Suprapubic skin (tissue), 4 donors: ENCODE measurements around the gene C10orf95. TPM values are rescaled to one million over a fixed set of nuclear protein-coding genes. Genes with fewer than 3 reads are reported as not detected.

Source experiments
- DNase-seq, 2 donors: peaks; one replicate each; pipeline ENCODE4 v3.0.0-alpha.2; 2019; ENCODE audit warnings: low spot score in 2 of 2
- H3K27ac ChIP-seq: fragments of 200-600 bp; sonication (generic); one replicate; pipeline ENCODE4 v1.5.1; 2019
- H3K27me3 ChIP-seq: fragments of 200-600 bp; sonication (generic); one replicate; pipeline ENCODE4 v1.5.1; 2019
- H3K36me3 ChIP-seq: fragments of 200-600 bp; sonication (generic); one replicate; pipeline ENCODE4 v1.5.1; 2019
- H3K4me1 ChIP-seq: fragments of 200-600 bp; sonication (generic); one replicate; pipeline ENCODE4 v1.5.1; 2019
- H3K4me3 ChIP-seq: fragments of 200-600 bp; sonication (generic); one replicate; pipeline ENCODE4 v1.5.1; 2019; ENCODE audit warnings: mild to moderate bottlenecking
- H3K9me3 ChIP-seq: fragments of 200-600 bp; sonication (generic); one replicate; pipeline ENCODE4 v1.5.1; 2019
- CTCF ChIP-seq, 2 donors: fragments of 200-600 bp in 1 of 2; fragments of 450-650 bp in 1 of 2; sonication (generic) in 1 of 2; IDR thresholded peaks; one replicate each; pipeline ENCODE4 v1.5.1; 2016 to 2019; ENCODE audit warnings: antibody characterized with exemption in 2 of 2, mild to moderate bottlenecking in 1 of 2, moderate library complexity in 1 of 2
- EP300 ChIP-seq: sonication (generic); formaldehyde crosslinking; IDR thresholded peaks from one replicate; pipeline ENCODE4 v1.6.1; 2017; ENCODE audit warnings: antibody characterized with exemption
- POLR2A ChIP-seq, 2 donors: fragments of 450-650 bp; IDR thresholded peaks; one replicate each; pipeline ENCODE4 v1.6.1; 2017; ENCODE audit warnings: antibody characterized with exemption in 2 of 2, mild to moderate bottlenecking in 2 of 2, moderate library complexity in 2 of 2
- POLR2AphosphoS5 ChIP-seq, 3 donors: sonication (generic); formaldehyde crosslinking; IDR thresholded peaks; one replicate each; pipeline ENCODE4 v1.6.1; 2017; ENCODE audit warnings: antibody characterized with exemption in 3 of 3
- WGBS: methylation state at CpG from one replicate; pipeline ENCODE4 v1.1.5; 2018; 5-methylcytosine and 5-hydroxymethylcytosine counted together
- total RNA-seq, 4 donors: library from RNA; depleted of rRNA; stranded (reverse); fragments of >200 nt; gene quantifications; one replicate each; pipeline ENCODE4 v1.1.0, GENCODE V29; 2016

C10orf95 gene
- total RNA-seq, 4 donors from 2014 or later = 1.4 to 7.1 (median 5.4) TPM

GRCh38 chr10:102479651-102480050 is 28.3 kb upstream of the C10orf95 start:
- H3K27ac ChIP-seq = no peak overlapping the region
- no peak for TF ChIP-seq CTCF (IDR thresholded peaks at IDR 0.05)
- no peak for TF ChIP-seq POLR2A (IDR thresholded peaks at IDR 0.05)
- no peak for TF ChIP-seq EP300
- TF ChIP-seq POLR2AphosphoS5 (IDR thresholded peaks at IDR 0.05) = no peak
- H3K9me3 ChIP-seq = no peaks in the 10 kb centered on the region
- no peaks in the 10 kb centered on the region for H3K4me1 ChIP-seq
- peaks cover 56% of the 10 kb centered on the region for H3K36me3 ChIP-seq
- no peak overlapping the region for H3K4me3 ChIP-seq
- DNase-seq = no peak
- no peaks in the 10 kb centered on the region for H3K27me3 ChIP-seq

GRCh38 chr10:102476466-102477141 is 25.3 kb upstream of the C10orf95 start:
- DNase-seq = no peak
- WGBS = 67% methylated on average over 4 of the region's 9 CpGs
- Histone ChIP-seq H3K36me3 (peaks cover 26% of the 10 kb centered on the region), H3K9me3 (no peaks in the 10 kb centered on the region), H3K27me3 (no peaks in the 10 kb centered on the region), H3K27ac (no peak overlapping the region), H3K4me3 (no peak overlapping the region), H3K4me1 (no peaks in the 10 kb centered on the region)
- TF ChIP-seq POLR2AphosphoS5 (IDR thresholded peaks at IDR 0.05) = no peak
- TF ChIP-seq POLR2A (IDR thresholded peaks at IDR 0.05) = no peak
- no peak for TF ChIP-seq CTCF (IDR thresholded peaks at IDR 0.05)
- TF ChIP-seq EP300 = no peak

GRCh38 chr10:102475451-102476040 is 24.2 kb upstream of the C10orf95 start:
- Histone ChIP-seq H3K27ac (no peak overlapping the region), H3K4me3 (no peak overlapping the region), H3K4me1 (no peaks in the 10 kb centered on the region), H3K9me3 (no peaks in the 10 kb centered on the region), H3K36me3 (peaks cover 21% of the 10 kb centered on the region), H3K27me3 (no peaks in the 10 kb centered on the region)
- 87% methylated on average over 9 of the region's 9 CpGs for WGBS
- TF ChIP-seq POLR2A (IDR thresholded peaks at IDR 0.05) = no peak
- TF ChIP-seq EP300 = no peak
- TF ChIP-seq CTCF (IDR thresholded peaks at IDR 0.05) = no peak
- no peak for TF ChIP-seq POLR2AphosphoS5 (IDR thresholded peaks at IDR 0.05)
- no peak for DNase-seq

GRCh38 chr10:102473445-102474331 is 22.3 kb upstream of the C10orf95 start:
- H3K27ac ChIP-seq = no peak overlapping the region
- H3K9me3 ChIP-seq = no peaks in the 10 kb centered on the region
- WGBS = 86% methylated on average over 26 of the region's 27 CpGs
- H3K4me3 ChIP-seq = no peak overlapping the region
- H3K36me3 ChIP-seq = peaks cover 6% of the 10 kb centered on the region
- no peak for TF ChIP-seq EP300
- no peak for TF ChIP-seq POLR2A (IDR thresholded peaks at IDR 0.05)
- no peak for TF ChIP-seq POLR2AphosphoS5 (IDR thresholded peaks at IDR 0.05)
- TF ChIP-seq CTCF (IDR thresholded peaks at IDR 0.05) = no peak
- H3K27me3 ChIP-seq = no peaks in the 10 kb centered on the region
- no peak for DNase-seq
- no peaks in the 10 kb centered on the region for H3K4me1 ChIP-seq
